Measurements from ENCODE around the gene ZBTB49. TPM values are rescaled to one million over a fixed set of nuclear protein-coding genes. Genes with fewer than 3 reads are reported as not detected.

The ZBTB49 gene
- total and polyA plus RNA-seq, 2 of the 4 experiments (the other 2 are of a cell fraction) = 3.2 to 4.8 TPM

DNA sequence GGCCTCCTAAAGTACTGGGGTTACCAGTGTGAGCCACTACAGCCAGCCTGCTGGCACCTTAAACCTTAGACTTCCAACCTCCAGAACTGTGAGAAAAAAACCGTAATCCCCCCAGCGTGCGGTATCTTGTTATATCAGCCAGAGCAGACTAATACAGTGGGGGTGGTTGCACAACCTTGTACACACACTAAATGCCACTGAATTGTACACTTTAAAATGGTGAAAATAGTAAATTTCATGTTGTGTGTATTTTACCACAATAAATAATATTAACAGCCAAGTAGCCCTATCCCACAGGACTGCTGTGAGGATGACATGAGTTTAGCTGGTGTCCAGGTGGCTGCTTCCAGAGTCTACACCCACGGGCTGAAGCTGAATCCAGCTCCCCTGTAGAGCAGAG lies 38.8 kb downstream of the ZBTB49 start:
- H2AK5ac ChIP-seq (ENCODE audit: low read depth, low read length) = no peak overlapping the region
- CTCF ChIA-PET = interaction anchor here (0.6 kb wide), 1 partner anchor 934 kb away, joined by 3 read pairs; no protein-coding TSS in a partner anchor
- in situ Hi-C loops (cut with MboI; ENCODE audit: low sequenced_read_pairs) = no loop called here
- no peak overlapping the region for H2BK15ac ChIP-seq (ENCODE audit: low read depth, low read length)
- TF ChIP-seq CHD1 (IDR thresholded peaks at IDR 0.05; ENCODE audit: low read depth, low read length) = no peak
- TF ChIP-seq, protein P1, sequence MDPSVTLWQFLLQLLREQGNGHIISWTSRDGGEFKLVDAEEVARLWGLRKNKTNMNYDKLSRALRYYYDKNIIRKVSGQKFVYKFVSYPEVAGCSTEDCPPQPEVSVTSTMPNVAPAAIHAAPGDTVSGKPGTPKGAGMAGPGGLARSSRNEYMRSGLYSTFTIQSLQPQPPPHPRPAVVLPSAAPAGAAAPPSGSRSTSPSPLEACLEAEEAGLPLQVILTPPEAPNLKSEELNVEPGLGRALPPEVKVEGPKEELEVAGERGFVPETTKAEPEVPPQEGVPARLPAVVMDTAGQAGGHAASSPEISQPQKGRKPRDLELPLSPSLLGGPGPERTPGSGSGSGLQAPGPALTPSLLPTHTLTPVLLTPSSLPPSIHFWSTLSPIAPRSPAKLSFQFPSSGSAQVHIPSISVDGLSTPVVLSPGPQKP (IDR thresholded peaks at IDR 0.05; ENCODE audit: borderline replicate concordance, low read depth, low read length) = no peak
- TF ChIP-seq RCOR1 (IDR thresholded peaks at IDR 0.05; ENCODE audit: insufficient replicate concordance, low read length) = no peak
- TF ChIP-seq CEBPB (IDR thresholded peaks at IDR 0.05; ENCODE audit: low read depth, low read length) = no peak
- no peak for TF ChIP-seq RAD21 (IDR thresholded peaks at IDR 0.05; ENCODE audit: low read length)
- TF ChIP-seq, protein P2, sequence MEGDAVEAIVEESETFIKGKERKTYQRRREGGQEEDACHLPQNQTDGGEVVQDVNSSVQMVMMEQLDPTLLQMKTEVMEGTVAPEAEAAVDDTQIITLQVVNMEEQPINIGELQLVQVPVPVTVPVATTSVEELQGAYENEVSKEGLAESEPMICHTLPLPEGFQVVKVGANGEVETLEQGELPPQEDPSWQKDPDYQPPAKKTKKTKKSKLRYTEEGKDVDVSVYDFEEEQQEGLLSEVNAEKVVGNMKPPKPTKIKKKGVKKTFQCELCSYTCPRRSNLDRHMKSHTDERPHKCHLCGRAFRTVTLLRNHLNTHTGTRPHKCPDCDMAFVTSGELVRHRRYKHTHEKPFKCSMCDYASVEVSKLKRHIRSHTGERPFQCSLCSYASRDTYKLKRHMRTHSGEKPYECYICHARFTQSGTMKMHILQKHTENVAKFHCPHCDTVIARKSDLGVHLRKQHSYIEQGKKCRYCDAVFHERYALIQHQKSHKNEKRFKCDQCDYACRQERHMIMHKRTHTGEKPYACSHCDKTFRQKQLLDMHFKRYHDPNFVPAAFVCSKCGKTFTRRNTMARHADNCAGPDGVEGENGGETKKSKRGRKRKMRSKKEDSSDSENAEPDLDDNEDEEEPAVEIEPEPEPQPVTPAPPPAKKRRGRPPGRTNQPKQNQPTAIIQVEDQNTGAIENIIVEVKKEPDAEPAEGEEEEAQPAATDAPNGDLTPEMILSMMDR (conservative IDR thresholded peaks at IDR 0.05; ENCODE audit: low read depth, low read length) = no peak
- no peak for TF ChIP-seq MAFK (IDR thresholded peaks at IDR 0.05; ENCODE audit: low read depth, low read length)
- TF ChIP-seq RFX5 (IDR thresholded peaks at IDR 0.05; ENCODE audit: low read depth, low read length) = no peak
- TF ChIP-seq, protein P3, sequence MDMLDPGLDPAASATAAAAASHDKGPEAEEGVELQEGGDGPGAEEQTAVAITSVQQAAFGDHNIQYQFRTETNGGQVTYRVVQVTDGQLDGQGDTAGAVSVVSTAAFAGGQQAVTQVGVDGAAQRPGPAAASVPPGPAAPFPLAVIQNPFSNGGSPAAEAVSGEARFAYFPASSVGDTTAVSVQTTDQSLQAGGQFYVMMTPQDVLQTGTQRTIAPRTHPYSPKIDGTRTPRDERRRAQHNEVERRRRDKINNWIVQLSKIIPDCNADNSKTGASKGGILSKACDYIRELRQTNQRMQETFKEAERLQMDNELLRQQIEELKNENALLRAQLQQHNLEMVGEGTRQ (IDR thresholded peaks at IDR 0.05; ENCODE audit: low read depth, low read length) = no peak
- TF ChIP-seq BHLHE40 (IDR thresholded peaks at IDR 0.05; ENCODE audit: low read depth, low read length) = no peak
- TF ChIP-seq POLR2A (IDR thresholded peaks at IDR 0.05; ENCODE audit: low read depth, low read length) = no peak
- no peak for TF ChIP-seq NFE2L2 (IDR thresholded peaks at IDR 0.05; ENCODE audit: low read depth, low read length)
- TF ChIP-seq MXI1 (IDR thresholded peaks at IDR 0.05; ENCODE audit: borderline replicate concordance, low read depth, low read length) = no peak
- TF ChIP-seq MAZ (IDR thresholded peaks at IDR 0.05; ENCODE audit: borderline replicate concordance, low read depth, low read length) = no peak
- TF ChIP-seq SMC3 (IDR thresholded peaks at IDR 0.05; ENCODE audit: low read depth, low read length) = no peak
- H3K23ac ChIP-seq (ENCODE audit: low read depth, low read length) = no peak overlapping the region
- H3K27me3 ChIP-seq (ENCODE audit: control insufficient read depth, insufficient read depth, low read length) = no peaks in the 10 kb centered on the region; the same call in 1 of the 2 replicates
- no CpG with 5 or more reads among the region's 4 CpGs for WGBS, 2 experiments (ENCODE audit: extremely low coverage in 2 of 2, insufficient read length in 1 of 2)
- no peak overlapping the region for H3K27ac ChIP-seq (ENCODE audit: insufficient read depth, low read length)
- DNase-seq (no peak), ATAC-seq (ENCODE audit: low read depth) (no peak)
- no peak overlapping the region for H2AFZ ChIP-seq (replicated peaks; ENCODE audit: low read length, poor library complexity)
- no peaks in the 10 kb centered on the region for H3K9me3 ChIP-seq (ENCODE audit: control insufficient read depth, insufficient read depth, low read length)
- H4K91ac ChIP-seq (ENCODE audit: insufficient read depth, low read depth, low read length) = no peak overlapping the region
- H3K14ac ChIP-seq (replicated peaks; ENCODE audit: low read depth, low read length) = no peak overlapping the region
- H2BK120ac ChIP-seq (ENCODE audit: low read depth, low read length) = no peak overlapping the region
- no peak overlapping the region for H3K4me2 ChIP-seq (ENCODE audit: low read depth, low read length)
- no peak overlapping the region for H3K9ac ChIP-seq (ENCODE audit: low read depth, low read length)
- H2BK20ac ChIP-seq (ENCODE audit: low read depth, low read length) = no peak overlapping the region
- H3K4me1 ChIP-seq (ENCODE audit: control insufficient read depth, insufficient read depth, low read length) = peaks cover 3% of the 10 kb centered on the region; the same call in 1 of the 2 replicates
- no peak overlapping the region for H3K4me3 ChIP-seq (ENCODE audit: insufficient read depth, low read depth, low read length)
- H3K9me1 ChIP-seq (ENCODE audit: insufficient read depth, low read length) = 0 out of 2 replicates have a peak, but pooled peaks cover 6% of the 10 kb centered on the region
- no peak overlapping the region for H3K18ac ChIP-seq (ENCODE audit: low read depth, low read length)
- no peak overlapping the region for H2BK5ac ChIP-seq (ENCODE audit: low read depth, low read length, poor library complexity, severe bottlenecking)
- dilution Hi-C loops (cut with HindIII; ENCODE audit: low sequenced_read_pairs, unreplicated experiment) = no loop called here
- no peaks in the 10 kb centered on the region for H4K20me1 ChIP-seq (ENCODE audit: insufficient read depth, low read length)
- intact Hi-C loops (cut with micrococcal nuclease) = no loop called here
- no peak overlapping the region for H4K8ac ChIP-seq (ENCODE audit: low read depth in 2 of 2, low read length in 2 of 2)
- H3K79me1 ChIP-seq (ENCODE audit: low read depth in 1 of 2, low read length in 2 of 2) = no peaks in the 10 kb centered on the region
- POLR2A ChIA-PET (ENCODE audit: unreplicated experiment) = no interaction called here
- no peak overlapping the region for H4K5ac ChIP-seq (ENCODE audit: low read depth, low read length)
- no peak overlapping the region for H2AK9ac ChIP-seq (replicated peaks; ENCODE audit: low read depth, low read length, poor library complexity)
- BruUV-seq (replicated peaks) = no TSS peak
- no peaks in the 10 kb centered on the region for H3K36me3 ChIP-seq (ENCODE audit: control insufficient read depth, insufficient read depth, low read length)
- H3K4ac ChIP-seq (ENCODE audit: low read depth, low read length) = no peak overlapping the region
- no peak overlapping the region for H3K56ac ChIP-seq (ENCODE audit: extremely low read depth, insufficient read depth, low read length)

All from IMR-90 (cell line).